Smooth muscle cell (in vitro differentiated cells): ENCODE measurements around the gene PARP8. TPM values are rescaled to one million over a fixed set of nuclear protein-coding genes. Genes with fewer than 3 reads are reported as not detected.

ENCODE experiments used
- DNase-seq: peaks from one replicate; lab custom pipeline; 2025; ENCODE audit not compliant: unreplicated experiment; lab: John Stamatoyannopoulos, UW
- H2AFZ ChIP-seq: fragments of 200-600 bp; sonication (generic); 2 replicates; pipeline ENCODE4 v1.6.0; 2016; ENCODE audit warnings: antibody characterized with exemption, low read depth, mild to moderate bottlenecking
- H3F3A ChIP-seq: fragments of 200-600 bp; sonication (generic); 2 replicates; pipeline ENCODE4 v1.6.0; 2017; ENCODE audit warnings: antibody characterized with exemption, low read depth
- H3K27ac ChIP-seq: fragments of 200-600 bp; sonication (generic); 2 replicates; pipeline ENCODE4 v1.5.1; 2016; ENCODE audit warnings: low read depth, mild to moderate bottlenecking
- H3K27me3 ChIP-seq: fragments of 200-600 bp; sonication (generic); 2 replicates; pipeline ENCODE4 v1.6.1; 2016; ENCODE audit warnings: low read depth, mild to moderate bottlenecking
- H3K36me3 ChIP-seq: fragments of 200-600 bp; sonication (generic); 2 replicates; pipeline ENCODE4 v1.5.1; 2016; ENCODE audit warnings: low read depth
- H3K4me1 ChIP-seq: fragments of 200-600 bp; sonication (generic); 2 replicates; pipeline ENCODE4 v1.5.1; 2016; ENCODE audit warnings: low read depth
- H3K4me2 ChIP-seq: fragments of 200-600 bp; sonication (generic); 2 replicates; pipeline ENCODE4 v1.6.0; 2016; ENCODE audit warnings: mild to moderate bottlenecking
- H3K4me3 ChIP-seq: fragments of 200-600 bp; sonication (generic); 2 replicates; pipeline ENCODE4 v1.5.1; 2016; ENCODE audit warnings: mild to moderate bottlenecking
- H3K79me2 ChIP-seq: fragments of 200-600 bp; sonication (generic); 2 replicates; pipeline ENCODE4 v1.6.0; 2016; ENCODE audit warnings: low read depth, mild to moderate bottlenecking
- H3K9ac ChIP-seq: fragments of 200-600 bp; sonication (generic); 2 replicates; pipeline ENCODE4 v1.6.0; 2016; ENCODE audit warnings: low read depth
- H3K9me3 ChIP-seq: fragments of 200-600 bp; sonication (generic); replicated peaks from 2 replicates; pipeline ENCODE4 v1.5.1; 2016; ENCODE audit warnings: low read depth
- H4K20me1 ChIP-seq: fragments of 200-600 bp; sonication (generic); 2 replicates; pipeline ENCODE4 v1.6.0; 2016; ENCODE audit warnings: low read depth
- WGBS: methylation state at CpG from one replicate; pipeline ENCODE4 v1.1.7; 2016; ENCODE audit warnings: low lambda C conversion rate; 5-methylcytosine and 5-hydroxymethylcytosine counted together
- polyA plus RNA-seq: library from polyadenylated mRNA; unstranded; fragments of >200 nt; fragmentation: Nextera tagmentation; extraction: Ambion mirVana; gene quantifications from 2 replicates; pipeline ENCODE4 v1.2.1, GENCODE V29; 2016
- total RNA-seq: library from RNA; depleted of rRNA; stranded (reverse); fragments of >200 nt; gene quantifications from 2 replicates; pipeline ENCODE4 v1.2.3, GENCODE V29; 2014
- TF ChIP-seq, protein P1 (sequence below): fragments of 200-600 bp; sonication (generic); IDR thresholded peaks from 2 replicates; pipeline ENCODE4 v1.5.1; 2017; ENCODE audit warnings: borderline replicate concordance, mild to moderate bottlenecking, antibody characterized with exemption; ENCODE audit not compliant: insufficient read depth, poor library complexity, severe bottlenecking

PARP8 gene
- total and polyA plus RNA-seq, 2 experiments from 2014 or later = 13.6 to 36.2 TPM

DNA sequence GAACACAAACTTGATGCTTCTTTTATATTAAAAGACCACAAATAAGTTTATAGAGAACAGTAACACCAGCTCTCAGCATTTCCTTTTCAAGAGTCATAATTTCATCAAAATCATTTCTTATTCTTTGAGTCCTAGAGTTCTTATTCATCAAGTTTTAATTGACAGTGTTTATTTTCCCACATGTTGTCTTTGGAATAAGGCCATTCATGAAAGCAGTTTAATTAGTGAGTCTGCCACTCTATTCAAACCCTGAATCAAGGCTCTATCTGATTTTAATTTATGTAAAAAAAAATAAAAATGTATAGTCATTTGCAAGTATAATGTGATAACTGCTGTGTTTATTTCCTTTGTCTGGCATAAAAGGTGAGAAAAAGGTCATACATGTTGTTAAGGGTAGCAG is 176.7 kb downstream of the PARP8 start:
- H2AFZ ChIP-seq = no peak overlapping the region
- H3K9me3 ChIP-seq = no peaks in the 10 kb centered on the region
- no peak for DNase-seq
- H3K9ac ChIP-seq = no peak overlapping the region
- no peaks in the 10 kb centered on the region for H4K20me1 ChIP-seq
- H3K36me3 ChIP-seq = peaks cover 5% of the 10 kb centered on the region
- H3K4me1 ChIP-seq = no peaks in the 10 kb centered on the region
- no peak overlapping the region for H3K27ac ChIP-seq
- no peaks in the 10 kb centered on the region for H3F3A ChIP-seq
- H3K27me3 ChIP-seq = no peaks in the 10 kb centered on the region
- no peaks in the 10 kb centered on the region for H3K79me2 ChIP-seq
- TF ChIP-seq, protein P1, sequence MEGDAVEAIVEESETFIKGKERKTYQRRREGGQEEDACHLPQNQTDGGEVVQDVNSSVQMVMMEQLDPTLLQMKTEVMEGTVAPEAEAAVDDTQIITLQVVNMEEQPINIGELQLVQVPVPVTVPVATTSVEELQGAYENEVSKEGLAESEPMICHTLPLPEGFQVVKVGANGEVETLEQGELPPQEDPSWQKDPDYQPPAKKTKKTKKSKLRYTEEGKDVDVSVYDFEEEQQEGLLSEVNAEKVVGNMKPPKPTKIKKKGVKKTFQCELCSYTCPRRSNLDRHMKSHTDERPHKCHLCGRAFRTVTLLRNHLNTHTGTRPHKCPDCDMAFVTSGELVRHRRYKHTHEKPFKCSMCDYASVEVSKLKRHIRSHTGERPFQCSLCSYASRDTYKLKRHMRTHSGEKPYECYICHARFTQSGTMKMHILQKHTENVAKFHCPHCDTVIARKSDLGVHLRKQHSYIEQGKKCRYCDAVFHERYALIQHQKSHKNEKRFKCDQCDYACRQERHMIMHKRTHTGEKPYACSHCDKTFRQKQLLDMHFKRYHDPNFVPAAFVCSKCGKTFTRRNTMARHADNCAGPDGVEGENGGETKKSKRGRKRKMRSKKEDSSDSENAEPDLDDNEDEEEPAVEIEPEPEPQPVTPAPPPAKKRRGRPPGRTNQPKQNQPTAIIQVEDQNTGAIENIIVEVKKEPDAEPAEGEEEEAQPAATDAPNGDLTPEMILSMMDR = no peak
- no peak overlapping the region for H3K4me3 ChIP-seq
- H3K4me2 ChIP-seq = no peak overlapping the region

DNA sequence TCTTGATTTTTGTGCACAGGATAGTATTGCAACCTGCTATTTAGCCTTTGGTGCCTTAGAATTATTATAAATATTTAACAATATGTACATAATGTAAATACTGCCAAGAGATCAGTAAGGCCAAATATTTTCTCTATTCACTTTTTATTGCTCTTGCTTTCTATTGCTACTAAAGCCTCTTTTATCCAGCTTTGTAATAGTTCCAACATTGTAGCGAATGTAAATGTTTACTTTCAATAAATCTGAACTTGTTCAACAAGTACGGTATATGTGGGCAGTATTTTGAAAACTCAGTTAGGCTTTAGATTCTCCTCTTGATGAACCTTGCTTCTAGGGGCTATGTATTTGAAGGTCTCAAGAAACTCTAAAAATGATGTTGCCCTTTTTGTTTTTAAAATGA is 179.8 kb downstream of the PARP8 start:
- TF ChIP-seq, protein P1 = no peak
- Histone ChIP-seq H3K27me3 (no peaks in the 10 kb centered on the region), H3K9ac (no peak overlapping the region), H3K4me2 (no peak overlapping the region), H3F3A (no peaks in the 10 kb centered on the region), H3K36me3 (peaks cover 5% of the 10 kb centered on the region), H2AFZ (no peak overlapping the region), H3K79me2 (no peaks in the 10 kb centered on the region), H3K4me3 (no peak overlapping the region), H3K27ac (no peak overlapping the region), H4K20me1 (no peaks in the 10 kb centered on the region), H3K9me3 (no peaks in the 10 kb centered on the region), H3K4me1 (no peaks in the 10 kb centered on the region)
- WGBS = 95% methylated on average over 2 of the region's 2 CpGs
- DNase-seq = no peak

DNA sequence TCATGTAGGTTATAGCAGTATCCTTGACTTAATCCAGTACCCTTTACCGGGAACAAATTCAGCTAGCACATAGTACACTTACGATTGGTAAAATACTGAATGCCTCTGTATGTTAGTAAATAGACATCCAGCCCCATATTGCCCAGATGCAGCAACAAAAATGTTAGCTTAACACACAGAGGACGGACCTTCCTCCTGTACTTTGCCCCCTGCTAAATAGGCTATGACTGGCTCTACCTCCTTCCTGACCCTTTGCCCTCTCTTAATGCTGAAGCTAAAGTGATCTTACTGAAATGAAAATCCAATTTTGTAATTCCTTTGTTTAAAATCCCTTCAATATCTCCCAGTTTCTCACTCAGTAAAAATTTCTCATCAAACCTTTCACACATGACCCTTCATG is 183.1 kb downstream of the PARP8 start:
- no peak overlapping the region for H2AFZ ChIP-seq
- H4K20me1 ChIP-seq = no peaks in the 10 kb centered on the region
- H3K79me2 ChIP-seq = no peaks in the 10 kb centered on the region
- H3K9ac ChIP-seq = no peak overlapping the region
- no peaks in the 10 kb centered on the region for H3K36me3 ChIP-seq
- H3F3A ChIP-seq = no peaks in the 10 kb centered on the region
- no peak overlapping the region for H3K4me2 ChIP-seq
- WGBS = 80% methylated on average over 3 of the region's 3 CpGs
- no peak overlapping the region for H3K27ac ChIP-seq
- H3K4me3 ChIP-seq = no peak overlapping the region
- no peak for DNase-seq
- TF ChIP-seq, protein P1 = no peak
- H3K27me3 ChIP-seq = no peaks in the 10 kb centered on the region
- H3K9me3 ChIP-seq = no peaks in the 10 kb centered on the region
- H3K4me1 ChIP-seq = no peaks in the 10 kb centered on the region

DNA sequence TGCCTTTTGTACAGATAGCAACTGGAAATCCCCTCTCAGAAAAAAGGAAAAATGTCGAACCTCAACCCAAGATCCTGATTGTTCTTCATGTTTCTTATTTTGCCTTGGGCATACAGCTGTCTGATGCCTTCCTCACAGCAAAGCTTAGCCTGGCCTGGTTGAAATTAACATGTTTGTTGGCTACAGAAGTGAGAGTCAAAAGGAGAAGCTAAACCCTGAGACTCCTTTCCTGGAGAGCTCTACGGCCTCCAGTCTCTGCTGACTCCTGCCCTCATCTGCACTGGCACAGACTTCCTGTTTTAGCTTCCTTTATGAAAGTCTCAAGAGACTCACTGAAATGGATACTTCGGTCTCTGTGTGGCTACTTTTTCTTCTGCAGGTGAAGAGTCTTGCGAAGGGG is 186.7 kb downstream of the PARP8 start:
- H2AFZ ChIP-seq = no peak overlapping the region
- H3K36me3 ChIP-seq = no peaks in the 10 kb centered on the region
- no peaks in the 10 kb centered on the region for H4K20me1 ChIP-seq
- H3K27ac ChIP-seq = no peak overlapping the region
- no peaks in the 10 kb centered on the region for H3F3A ChIP-seq
- no peak overlapping the region for H3K9ac ChIP-seq
- H3K4me3 ChIP-seq = no peak overlapping the region
- no peak for DNase-seq
- H3K27me3 ChIP-seq = no peaks in the 10 kb centered on the region
- no peaks in the 10 kb centered on the region for H3K79me2 ChIP-seq
- TF ChIP-seq, protein P1 = no peak
- H3K4me2 ChIP-seq = no peak overlapping the region
- H3K4me1 ChIP-seq = no peaks in the 10 kb centered on the region
- 86% methylated on average over 4 of the region's 4 CpGs for WGBS
- no peaks in the 10 kb centered on the region for H3K9me3 ChIP-seq
